AG20443 (cell line): ENCODE data around the gene OGDHL.
A peak's percentile ranks its signal among the peaks of the same experiment; 100 is the strongest.
"Not testable (repeated sequence)": the region's sequence is repeated elsewhere in the genome, so short reads cannot be mapped to it uniquely, and the experiment has no call there.

Source experiments
- DNase-seq: peaks from one replicate; pipeline ENCODE4 v3.0.0; 2012; ENCODE audit warnings: low spot score, mixed read lengths

OGDHL gene

DNA sequence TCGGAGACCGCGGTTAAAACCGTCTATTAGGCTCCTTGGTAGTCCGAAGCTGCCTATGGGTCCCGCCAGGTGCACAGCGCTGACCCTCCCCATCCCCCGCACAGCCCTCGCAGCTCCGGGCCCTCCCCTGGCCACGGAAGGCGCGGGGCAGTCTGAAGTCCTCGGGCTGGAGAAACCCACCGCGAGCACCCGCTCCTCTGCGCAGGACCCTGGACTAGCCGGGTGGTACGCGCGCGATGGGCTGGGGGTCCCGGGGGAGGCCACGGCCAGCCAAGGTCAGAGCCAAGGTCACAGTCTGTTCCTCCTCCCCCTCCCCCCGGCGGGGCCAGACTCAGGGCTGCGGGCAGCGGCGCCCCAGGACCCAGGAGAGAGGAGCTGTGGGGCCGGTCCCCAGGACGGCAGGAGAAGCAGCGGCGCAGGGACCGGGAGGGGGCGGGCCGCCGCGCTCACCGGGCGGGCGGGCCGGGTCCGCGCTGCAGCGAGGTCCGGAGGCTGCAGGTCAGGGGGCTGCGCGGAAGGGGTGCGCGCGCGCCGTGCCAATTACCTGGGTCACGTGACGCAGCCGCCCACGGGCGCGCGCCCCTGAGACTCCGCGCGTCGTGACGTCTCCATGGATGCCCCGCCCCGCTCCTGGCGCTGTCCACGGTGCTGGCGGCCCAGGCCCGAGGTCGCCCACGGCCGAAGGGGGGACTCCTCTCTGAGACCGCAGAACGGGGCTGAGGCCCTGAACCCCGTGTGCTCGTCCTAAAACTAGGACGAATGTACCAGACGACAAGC lies at the start of gene OGDHL:
TSS of gene OGDHL (minus strand) at position 535 of the 777 bp plus-strand sequence. CDS start 3,731 bp downstream, outside the sequence.
- DNase-seq = peak; percentile 87

DNA sequence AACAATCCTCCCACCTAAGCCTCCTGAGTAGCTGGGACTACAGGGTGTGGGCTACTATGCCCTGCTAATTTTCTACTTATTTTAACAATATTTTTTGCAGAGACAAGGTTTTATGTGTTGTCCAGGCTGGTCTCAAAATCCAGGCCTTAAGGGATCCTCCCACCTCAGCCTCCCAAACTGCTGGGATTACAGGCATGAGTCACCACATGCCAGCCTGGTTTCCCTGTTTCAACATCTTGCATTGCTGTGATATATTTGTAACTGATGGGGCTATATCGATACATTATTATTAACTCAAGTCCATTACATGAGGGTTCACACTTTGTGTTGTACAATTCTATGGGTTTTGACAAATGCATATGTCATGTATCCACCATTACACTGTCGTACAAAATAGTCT lies 41.9 kb upstream of the OGDHL start:
- no peak for DNase-seq

DNA sequence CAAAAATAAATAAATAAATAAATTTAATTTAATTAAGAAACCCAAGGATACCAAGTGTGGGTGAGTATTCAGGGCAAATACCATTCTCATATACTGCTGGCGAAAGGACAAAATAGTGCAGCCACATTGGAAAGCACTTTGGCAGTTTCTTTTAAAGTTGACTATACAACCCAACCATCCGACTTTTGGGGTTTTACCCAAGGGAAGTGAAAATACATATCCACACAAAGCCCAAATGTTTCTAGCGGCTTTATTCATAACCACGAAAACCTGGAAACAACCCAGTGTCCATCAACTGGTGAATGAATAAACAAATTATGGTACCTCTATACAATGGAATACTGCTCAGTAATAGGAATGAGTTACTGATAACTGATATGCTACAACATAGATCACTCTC lies 36.2 kb upstream of the OGDHL start:
- no peak for DNase-seq

DNA sequence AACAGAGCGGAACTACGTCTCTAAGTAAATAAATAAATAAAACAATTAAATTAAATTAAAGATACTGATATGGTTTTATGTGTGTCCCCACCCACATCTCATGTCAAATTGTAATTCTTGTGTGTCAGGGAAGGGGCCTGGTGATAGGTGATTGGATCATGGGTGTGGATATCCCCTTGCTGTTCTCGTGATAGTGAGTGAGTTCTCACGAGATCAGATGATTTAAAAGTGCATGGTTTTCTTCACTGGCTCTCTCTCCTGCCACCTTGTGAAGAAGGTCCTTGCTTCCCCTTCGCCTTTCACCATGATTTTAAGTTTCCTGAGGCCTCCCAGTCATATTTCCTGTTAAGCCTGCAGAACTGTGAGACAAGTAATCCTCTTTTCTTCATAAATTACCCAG lies 29.0 kb upstream of the OGDHL start:
- no peak for DNase-seq

DNA sequence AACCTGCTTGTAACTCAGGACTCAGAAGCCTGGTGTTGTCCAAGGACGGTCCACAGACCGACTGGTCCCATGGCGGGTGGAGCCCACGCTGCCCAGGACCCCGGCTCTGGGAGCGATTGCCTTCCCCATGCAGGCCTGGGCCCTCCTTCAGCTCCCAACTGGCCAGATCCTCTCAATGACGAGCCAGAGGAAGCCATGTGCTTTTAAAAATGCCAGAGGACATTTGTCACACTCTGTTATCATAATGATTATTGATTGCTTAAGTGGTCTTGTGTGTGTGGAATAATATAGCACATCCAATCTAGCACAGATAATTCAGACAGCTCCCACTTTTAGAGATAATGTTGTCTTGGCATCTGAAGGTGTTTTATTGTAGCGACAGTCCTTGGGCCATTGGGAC lies 22.6 kb upstream of the OGDHL start:
- DNase-seq = no peak

DNA sequence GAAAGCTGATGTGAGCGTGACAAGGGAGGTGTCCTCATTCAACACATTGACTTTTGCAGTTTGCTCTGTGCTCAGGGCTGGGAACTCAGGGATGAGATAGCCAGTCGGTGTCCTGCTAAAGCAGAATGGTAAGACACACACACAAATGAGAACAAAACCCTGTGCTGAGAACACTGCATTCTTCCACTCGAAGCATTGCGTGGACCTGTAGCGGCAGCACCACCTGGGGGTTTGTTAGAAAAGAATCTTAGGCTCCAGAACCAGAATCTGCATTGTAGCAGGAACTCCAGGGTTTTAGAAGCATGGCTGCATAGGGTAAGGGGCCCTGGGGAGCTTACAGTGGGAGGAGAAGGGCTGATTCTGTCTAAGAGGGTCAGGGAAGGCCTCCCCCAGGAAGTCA lies 21.5 kb upstream of the OGDHL start:
- DNase-seq = no peak

DNA sequence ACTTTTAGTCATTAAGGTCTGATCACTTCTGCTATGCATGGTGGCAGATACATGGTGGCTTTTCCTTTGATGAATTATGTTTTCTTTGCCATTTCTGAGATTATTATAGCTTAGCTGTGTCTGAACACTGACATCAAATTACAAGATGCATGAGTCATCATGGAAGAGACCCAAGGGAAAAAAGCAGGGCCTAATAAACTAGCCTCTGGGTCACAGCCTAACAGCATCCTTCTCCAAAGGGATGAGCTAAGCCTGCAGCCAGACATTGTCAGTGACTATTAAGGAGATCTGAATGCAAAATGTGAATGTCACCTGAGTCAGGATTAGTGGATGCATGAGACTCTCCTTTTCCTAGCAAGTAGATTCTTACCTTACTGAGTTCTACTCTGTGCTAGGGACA lies 19.1 kb upstream of the OGDHL start:
- no peak for DNase-seq

DNA sequence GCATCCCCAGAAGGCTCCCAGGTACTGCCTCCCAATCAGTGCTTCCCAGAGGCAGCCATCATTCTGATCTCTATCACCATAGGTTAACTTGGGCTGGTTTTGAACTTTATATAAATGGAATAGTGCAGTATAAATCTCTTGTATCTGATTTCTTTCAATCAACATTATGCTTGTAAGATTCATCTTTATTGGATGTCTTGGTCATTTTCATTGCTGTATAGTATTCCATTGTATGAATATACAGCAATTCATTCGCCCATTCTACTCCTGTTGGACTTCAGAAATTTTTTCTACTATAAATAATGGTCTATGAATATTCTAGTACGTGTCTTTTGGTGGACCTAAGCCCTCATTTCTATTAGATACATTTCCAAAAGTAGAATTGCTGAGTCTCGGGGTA lies 16.1 kb upstream of the OGDHL start:
- no peak for DNase-seq

DNA sequence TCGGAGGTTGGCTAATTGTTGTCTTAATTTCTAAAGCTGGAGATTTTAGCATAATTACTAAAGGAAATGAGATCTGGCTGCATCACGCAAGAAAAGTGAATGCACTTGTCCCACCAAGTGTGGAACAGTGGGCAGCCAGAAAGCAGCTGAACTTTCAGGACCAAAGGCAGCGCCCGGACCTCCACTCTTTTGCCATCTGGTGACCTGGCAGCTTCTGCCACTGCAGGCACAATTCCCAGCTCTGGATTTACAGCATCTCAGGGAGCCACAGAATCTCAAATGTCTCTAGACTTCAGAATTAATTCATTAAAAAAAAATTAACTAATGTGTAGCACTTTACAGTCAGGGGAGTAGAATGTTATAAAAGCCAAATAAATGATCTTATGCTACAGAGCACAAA lies 14.7 kb upstream of the OGDHL start:
- DNase-seq = no peak

DNA sequence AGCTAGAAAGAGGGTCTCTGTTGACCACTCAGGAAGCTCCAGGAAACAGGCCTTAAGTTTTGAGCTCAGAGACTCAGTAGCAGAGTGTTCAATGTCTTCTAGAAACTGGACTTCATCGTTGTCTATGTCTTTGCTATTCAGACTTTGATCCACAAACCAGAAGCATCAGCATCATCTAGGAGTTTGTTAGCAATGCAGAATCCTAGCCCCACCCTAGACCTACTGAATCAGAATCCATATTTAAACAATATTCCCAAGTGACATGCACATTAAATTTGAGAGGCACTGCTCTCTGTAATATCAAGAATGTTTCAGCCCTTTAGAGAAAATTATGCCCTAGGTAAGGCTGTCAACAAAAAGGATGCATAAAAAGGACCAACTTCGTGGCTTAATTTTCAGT lies 12.9 kb upstream of the OGDHL start:
- DNase-seq = no peak

DNA sequence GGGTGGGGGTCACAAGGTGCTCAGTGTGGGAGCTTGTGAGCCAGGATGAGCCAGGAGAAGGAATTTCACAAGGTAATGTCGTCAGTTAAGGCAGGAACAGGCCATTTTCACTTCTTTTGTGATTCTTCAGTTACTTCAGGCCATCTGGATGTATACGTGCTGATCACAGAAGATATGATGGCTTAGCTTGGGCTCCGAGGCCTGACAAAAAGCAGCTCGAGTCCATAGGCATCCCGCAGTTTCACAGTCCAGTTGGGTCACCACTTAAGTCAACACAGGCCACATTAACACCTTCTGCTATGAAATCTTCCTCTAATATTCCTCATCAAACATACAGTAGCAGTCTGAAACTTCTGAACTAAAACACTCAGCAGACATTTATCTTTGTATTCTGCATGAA lies 10.8 kb upstream of the OGDHL start:
- not testable (repeated sequence) for DNase-seq

DNA sequence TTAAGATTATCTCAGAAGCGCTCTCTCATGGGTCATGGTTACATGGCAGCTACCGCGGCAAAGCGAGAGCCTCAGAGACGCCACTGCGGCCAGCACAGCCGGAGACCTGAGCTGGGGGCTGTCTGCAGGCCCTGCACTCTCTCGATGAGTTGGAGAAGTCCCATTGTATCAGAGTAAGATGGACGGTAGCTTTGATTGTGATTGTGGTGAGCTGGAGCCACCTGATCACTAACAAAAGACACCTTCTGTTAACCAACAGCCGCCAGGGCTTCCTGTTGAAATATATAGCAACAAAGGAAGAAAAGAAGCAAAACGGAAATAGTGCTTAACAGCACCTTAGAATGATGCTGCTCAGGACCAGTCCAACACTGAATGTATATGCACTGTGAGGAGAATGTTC lies 8.9 kb upstream of the OGDHL start:
- not testable (repeated sequence) for DNase-seq

DNA sequence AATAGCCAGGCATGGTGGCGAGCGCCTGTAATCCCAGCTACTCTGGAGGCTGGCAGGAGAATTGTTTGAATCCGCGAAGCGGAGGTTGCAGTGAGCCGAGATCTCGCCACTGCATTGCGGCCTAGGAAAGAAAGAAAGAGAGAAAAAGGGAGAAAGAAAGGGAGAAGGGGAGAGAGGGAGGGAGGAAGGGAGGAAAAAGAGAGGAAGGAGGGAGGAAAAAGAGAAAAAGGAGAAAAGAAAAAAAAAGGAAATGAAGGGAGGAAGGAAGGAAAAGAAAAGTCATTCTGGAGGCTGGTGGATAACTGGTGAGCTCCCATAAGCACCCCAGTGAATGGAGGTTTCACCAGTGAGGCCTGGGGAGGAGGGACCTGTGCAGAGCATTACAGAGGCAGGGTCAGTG lies 7.6 kb upstream of the OGDHL start:
- no peak for DNase-seq

DNA sequence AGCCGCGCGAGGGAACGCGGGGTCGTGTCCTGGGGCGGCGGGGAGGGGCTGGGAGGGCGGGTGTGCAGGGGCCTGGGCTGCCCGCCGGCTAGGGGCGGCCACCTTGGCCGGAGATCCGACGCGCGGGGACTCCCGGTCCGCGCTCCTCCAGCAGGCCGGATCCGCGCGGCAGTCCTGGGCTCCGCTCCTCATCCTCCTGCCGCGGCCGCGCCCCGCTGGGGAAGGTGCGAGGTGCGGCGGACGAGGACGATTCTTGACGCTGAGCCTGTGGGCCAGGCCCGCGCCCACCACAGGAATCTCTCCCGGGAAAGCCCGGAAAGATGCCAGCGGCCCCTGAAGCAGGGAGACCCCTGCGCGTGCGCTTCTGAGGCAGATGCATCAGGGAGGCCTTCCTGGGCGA lies 6.6 kb upstream of the OGDHL start:
- no peak for DNase-seq

DNA sequence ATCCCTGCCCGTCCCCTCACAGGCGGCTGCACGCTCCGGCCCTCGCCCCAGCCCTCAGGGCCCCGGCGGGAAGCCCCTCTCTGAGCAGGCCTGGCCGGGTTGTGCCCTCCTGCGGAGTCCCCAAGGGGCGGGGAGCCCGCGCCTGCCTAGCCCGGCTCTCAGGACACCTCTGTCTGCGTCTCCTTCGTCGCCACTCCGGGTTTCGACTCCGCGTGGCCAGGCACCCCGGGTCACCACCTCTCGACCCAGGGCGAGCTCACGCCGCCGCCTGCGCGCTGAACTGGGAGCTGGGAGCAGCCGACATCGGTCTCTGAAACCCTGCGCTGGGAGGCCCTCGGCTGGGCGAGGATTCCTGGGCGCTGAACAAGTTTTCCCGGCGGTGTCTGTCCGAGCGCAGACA lies 6.2 kb upstream of the OGDHL start:
- DNase-seq = no peak

DNA sequence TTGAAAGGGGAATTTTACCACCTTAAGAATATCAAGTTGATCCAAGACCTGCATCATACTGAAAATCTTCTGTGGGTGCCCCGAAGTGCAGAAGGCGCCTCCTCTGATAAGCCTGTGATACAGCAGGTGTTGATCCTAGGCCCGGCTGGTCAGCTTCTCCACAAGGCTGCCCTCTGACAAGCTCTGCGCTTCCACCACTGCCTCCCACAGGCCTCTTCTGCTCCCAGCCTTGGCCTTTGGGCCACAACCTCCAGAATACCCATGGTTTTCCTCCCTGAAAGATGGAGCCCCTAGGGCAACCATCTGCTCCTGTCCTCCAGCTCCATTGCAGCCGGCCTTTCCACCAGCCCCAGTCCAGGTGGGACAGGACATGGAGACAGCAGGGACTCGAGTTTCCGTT lies 5.6 kb upstream of the OGDHL start:
- DNase-seq = no peak

DNA sequence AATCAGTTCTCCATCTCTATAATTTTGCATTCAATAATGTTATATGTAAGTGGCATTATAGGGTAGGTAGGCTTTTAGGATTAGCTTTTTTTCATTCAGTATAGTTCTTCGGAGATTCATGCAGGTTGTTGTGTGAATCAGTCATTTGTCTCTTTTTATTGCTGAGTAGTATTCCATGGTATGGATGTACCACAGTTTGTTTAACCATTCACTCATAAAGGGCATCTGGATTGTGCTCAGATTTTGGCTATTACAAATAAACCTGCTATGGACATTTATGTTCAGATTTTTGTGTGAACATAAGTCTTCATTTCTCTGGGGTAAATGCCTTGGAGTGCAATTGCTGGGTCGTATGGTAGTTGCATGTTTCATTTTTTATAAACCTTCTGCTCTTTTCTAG lies 4.4 kb upstream of the OGDHL start:
- DNase-seq = no peak

DNA sequence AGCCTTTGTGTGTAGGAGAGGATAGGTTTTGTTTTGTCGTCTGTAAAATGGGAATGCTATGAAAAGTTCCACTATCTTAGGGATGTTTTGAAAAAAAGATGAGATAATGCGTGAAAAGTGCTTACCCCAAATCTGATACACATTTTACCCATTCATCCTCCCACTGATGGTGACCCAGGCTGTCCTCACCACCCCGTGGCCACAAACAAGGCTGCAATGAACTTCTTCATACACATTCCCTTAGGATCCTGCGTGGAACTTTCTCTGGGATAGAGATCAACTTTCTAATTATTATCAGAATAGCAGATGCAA lies 399 bp upstream of the OGDHL start:
- no peak for DNase-seq

DNA sequence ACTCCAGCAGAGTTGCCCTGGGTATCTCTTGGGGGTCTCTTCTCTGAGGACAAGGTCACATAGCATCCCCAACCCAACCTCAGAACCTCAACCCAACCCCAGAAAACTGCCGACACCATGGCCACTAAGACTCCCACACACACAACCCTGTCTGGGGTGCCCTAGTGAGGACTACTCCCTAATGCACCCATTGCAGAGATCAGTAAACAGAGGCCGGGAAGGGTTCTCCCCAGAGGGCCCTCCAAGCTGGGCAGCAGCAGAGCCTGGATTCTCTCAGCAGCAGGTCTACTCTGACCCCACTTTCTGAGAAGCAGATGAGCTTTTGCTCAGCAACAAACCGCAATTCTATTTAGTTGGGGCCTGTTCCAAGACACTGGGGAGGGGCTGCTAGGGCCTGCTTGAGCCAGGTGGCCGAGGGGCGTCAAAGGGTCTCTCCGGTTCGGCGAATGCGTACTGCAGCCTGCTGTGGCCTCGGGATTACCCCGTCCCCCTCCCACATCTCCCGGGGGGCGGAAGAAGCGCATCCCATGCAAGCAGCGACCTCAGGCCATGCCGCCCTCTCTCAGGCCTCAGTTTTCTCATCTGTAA lies 828 bp downstream of the OGDHL start:
- DNase-seq = no peak

DNA sequence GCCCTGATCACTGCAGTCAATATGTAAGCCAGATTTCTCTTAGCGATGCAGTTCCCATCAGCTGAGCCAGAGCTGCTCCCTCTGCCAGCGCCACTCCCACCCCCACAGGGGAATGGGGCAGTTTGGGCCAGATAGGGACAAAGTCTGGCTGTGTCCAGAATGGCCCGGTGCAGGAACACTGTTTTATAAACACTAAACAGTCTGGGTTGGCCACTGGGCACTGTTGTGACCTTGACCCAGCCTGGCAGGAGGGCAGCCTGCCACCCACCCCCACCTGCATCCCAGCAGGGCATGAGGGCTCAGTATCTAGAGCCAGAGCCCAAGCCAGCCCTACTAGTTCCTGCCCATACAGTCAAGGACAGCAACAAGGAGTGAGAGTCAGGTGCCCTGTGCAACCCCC lies 1.3 kb downstream of the OGDHL start:
- no peak for DNase-seq

DNA sequence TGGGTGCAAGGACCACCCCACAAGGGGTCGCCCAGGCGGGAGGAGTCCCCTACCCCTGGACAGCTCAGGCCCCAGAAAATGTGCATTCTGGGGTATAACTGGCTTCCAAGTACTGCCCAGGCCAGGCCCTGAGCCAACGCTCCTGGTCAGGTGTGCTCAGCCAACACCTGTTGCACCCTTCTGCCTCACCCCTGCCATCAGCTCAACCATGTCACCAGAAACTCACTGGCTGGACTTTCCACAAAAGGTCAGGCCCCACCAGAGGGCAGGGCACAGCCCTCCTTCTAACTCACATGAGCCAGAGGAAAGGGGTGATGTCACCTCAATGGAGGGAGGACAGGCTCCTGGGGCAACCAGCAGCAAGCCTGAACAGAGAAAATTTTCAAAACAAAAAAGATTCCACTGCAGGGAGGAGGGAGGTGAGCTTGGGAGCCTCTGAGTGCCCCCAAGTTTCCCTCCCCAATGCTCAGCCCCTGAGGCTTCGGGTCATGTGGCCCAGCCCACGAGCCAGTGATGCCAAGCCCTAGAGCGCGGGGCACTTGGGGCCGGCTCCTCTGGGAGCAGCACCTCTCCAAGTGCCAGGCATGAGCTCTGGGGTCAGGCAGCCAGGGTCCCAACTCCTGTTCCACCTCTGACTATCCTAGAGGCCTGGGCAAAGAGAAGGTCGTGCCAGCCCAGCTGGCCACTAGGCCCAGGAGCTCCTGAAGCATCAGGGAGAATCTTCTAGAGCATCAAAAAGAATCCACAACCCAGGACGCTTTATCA lies 2.2 kb downstream of the OGDHL start:
- DNase-seq = peak; percentile 6

DNA sequence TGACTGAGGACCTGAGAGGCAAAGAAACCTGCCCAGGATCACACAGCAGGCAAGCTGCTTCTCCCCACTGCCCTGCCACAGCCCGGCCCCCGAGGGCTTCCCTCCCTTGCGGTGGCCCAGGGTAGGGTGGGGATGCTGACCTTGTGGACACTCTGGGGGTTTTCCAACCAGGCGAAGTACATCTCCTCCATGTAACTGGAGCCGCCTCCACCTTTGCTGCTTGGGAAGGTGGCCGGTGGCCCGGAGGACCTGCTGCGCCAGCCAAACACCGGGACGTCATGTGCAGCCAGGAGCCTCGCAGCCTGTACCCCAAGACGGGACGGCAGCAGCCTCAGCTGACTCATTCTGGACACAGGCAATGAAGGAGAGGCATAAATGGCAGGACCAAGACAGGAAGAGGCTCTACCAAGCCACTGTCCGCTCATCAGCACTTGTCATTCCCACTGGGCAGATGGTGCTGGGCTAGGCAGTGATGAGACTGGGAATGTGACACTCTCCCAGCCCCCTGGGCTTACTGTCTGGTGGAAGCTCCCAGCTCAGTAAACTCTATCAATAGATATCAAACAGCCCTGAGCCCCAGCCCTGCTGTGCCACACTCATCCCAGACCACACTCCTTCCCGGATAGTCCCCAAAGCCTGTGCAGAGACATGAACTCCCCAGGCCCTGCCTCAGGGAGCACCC lies 3.7 kb downstream of the OGDHL start:
- DNase-seq = peak; percentile 4

DNA sequence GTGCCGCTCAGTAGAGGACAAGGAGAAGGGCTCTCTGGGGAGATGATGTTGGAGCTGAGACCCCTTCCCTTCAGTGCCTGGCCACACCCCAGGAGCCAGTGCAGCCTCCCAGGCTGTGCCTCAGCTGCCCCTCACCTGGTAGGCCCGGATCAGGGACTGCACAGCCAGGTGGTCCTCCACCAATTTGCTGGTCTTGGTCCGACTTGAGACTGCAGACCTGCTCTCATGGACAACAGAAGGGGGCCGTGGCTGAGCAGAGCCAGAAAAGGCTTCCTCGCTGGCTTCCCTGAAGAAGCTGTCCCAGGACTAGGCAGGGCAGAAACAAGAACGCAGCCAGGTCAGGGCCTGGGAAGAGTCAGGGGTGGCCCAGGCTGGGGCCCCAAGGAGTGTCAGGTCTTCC lies 5.5 kb downstream of the OGDHL start:
- DNase-seq = peak; percentile 4
